NCI-H345 treated with DMSO at 0.1 percent for 48 hours (cell line): ENCODE measurements around the gene ZNF836.
"Not testable (repeated sequence)": the region's sequence is repeated elsewhere in the genome, so short reads cannot be mapped to it uniquely, and the experiment has no call there.

Source experiments
- DNase-seq: peaks from one replicate; lab custom pipeline; 2025; ENCODE audit not compliant: unreplicated experiment; lab: John Stamatoyannopoulos, UW

ZNF836 gene

DNA sequence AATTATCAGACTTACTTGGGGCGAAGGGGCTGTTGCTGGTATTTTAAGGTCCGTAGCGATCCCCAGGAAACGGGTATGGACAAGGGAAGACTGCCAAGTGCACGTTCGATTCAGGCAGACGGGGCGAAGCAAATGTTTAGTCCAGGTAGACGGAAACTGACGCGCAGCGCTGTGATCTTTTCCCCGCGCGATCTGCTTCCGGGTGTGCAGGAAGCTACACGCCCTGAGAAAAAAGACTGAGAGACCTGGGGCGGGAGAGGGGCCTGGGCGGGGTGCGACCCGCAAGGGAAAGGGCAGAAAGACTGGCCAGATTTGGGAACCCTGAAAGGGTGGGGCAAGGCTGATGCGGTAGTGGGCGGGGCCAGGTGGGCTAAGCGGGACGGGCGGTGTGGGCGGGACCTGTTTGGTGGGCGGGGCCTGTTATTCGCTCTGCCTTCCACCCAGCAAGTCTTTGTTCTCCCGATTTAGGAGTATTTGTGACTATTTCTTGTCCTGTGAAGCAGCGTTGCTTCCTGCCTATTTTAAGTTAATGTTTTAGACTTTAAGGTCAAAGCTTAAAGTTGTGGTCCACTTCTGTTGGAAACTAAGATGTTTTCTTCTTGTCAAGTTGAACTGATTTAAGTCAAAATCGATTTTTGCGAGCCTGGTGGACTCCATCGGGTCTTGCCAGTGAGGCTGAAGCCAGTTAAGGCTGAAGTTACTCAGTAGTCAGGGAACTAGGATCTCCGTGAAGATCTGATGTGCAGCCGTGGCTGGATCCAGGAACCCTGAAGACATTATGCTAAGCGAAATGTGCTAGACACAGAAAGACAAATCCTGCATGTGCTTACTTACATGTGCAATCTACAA lies at the start of gene ZNF836:
Gene ZNF836 (minus strand): TSS at position 301 of the 849 bp plus-strand sequence. CDS start 3,549 bp downstream, outside the sequence.
- DNase-seq, result peak; percentile 45

GRCh38 chr19:52221031-52221430 lies 49.6 kb upstream of the ZNF836 start:
- DNase-seq, result no peak

GRCh38 chr19:52219611-52220010 lies 48.2 kb upstream of the ZNF836 start:
- DNase-seq, result no peak

GRCh38 chr19:52217576-52217975 lies 46.2 kb upstream of the ZNF836 start:
- no peak for DNase-seq

DNA sequence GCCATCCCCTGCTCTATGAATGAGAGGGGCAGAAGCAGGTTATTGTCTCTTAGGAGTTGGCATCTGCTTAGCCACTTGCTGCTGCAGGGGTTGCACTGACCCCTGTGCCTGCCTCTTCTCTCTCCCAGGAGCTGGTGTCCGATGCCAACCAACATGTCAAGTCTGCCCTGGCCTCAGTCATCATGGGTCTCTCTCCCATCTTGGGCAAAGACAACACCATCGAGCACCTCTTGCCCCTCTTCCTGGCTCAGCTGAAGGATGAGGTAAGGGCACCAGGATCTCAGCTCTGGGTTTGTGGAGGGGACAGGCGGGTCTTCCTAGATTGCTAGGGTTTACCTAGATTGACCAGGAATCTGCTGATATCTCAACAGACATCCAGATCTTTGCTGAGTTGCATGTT lies 45.0 kb upstream of the ZNF836 start:
- DNase-seq, result no peak

DNA sequence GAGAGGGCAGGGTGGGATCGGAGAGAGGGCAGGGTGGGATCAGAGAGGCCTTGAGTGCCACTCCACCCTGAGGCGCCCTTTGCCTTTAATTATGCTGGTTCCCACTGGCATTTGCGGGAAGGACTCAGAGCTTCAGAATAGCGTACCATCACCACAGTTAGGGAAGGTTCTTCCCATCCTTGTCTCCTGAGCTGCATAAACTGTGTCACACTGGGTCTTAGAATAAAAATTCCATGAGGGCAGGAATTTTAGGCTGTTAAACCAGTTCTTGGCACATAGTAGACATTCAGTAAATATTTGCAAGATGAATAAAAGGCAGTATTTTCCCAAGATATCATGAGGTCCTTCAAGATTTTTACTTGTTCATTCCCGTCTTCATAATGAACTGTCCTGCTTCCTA lies 42.8 kb upstream of the ZNF836 start:
- DNase-seq, result no peak

- DNase-seq, result no peak
These were observed 41.3 kb upstream of the ZNF836 start for GRCh38 chr19:52212572-52213255.

- DNase-seq, result no peak
These were observed 40.6 kb upstream of the ZNF836 start for GRCh38 chr19:52211926-52212571.

DNA sequence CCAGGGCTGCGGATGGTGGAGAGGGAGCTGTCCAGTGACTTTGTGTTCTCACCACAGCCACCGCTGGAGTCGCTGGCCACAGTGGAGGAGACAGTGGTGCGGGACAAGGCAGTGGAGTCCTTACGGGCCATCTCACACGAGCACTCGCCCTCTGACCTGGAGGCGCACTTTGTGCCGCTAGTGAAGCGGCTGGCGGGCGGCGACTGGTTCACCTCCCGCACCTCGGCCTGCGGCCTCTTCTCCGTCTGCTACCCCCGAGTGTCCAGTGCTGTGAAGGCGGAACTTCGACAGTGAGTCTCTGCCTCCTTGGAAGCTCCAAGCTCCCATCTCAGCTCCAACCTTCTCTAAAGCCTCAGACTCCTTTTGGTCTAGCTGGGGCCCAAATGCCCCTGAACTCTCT lies 39.8 kb upstream of the ZNF836 start:
- DNase-seq, result no peak

- DNase-seq, result no peak
These were observed 35.1 kb upstream of the ZNF836 start for GRCh38 chr19:52206481-52206880.

- DNase-seq, result not testable (repeated sequence)
These were observed 29.5 kb upstream of the ZNF836 start for GRCh38 chr19:52200755-52201391.

- DNase-seq, result no peak
These were observed 28.6 kb upstream of the ZNF836 start for GRCh38 chr19:52200044-52200443.

- DNase-seq, result no peak
These were observed 27.3 kb upstream of the ZNF836 start for GRCh38 chr19:52198678-52199077.

DNA sequence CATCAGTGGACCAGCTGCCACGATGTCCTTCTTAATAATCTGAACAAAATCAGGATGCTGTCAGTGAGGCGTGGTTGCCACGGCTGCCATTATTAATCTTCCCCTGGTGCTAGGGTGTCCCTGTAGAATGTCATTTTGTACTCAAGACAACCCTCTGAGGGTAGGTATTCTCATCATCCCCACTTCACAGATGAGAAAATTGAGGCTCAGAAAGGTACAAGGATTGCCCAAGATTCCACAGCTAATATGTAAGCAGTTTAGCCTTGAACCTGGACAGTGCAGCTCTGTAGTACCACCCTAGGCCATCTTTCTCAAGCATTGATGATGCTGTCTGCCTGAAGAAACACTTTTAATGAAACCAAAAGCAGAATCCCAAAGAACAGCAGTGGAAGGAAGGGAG lies 26.5 kb upstream of the ZNF836 start:
- DNase-seq, result no peak

- DNase-seq, result no peak
These were observed 25.0 kb upstream of the ZNF836 start for GRCh38 chr19:52196256-52196967.

GRCh38 chr19:52191951-52192350 lies 20.5 kb upstream of the ZNF836 start:
- DNase-seq, result no peak

DNA sequence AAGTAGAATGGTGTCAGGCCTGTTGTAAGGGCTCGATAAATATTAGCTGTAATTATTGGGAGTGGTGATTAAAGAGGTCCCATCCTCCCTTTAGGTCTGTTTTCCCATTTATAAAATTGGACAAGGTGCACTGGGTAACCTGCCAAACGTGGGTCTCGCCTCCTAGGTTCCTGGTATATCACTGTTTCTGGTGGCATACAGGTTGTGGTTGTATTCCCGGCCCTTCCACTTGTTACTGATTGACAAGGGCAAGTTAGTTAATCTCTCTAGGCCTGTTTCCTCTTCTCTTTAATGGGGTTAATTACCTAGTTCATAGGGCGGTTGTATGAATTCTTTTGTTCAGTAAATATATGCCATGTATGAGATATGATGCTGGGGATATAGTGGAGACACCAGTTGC lies 20.0 kb upstream of the ZNF836 start:
- DNase-seq, result no peak

DNA sequence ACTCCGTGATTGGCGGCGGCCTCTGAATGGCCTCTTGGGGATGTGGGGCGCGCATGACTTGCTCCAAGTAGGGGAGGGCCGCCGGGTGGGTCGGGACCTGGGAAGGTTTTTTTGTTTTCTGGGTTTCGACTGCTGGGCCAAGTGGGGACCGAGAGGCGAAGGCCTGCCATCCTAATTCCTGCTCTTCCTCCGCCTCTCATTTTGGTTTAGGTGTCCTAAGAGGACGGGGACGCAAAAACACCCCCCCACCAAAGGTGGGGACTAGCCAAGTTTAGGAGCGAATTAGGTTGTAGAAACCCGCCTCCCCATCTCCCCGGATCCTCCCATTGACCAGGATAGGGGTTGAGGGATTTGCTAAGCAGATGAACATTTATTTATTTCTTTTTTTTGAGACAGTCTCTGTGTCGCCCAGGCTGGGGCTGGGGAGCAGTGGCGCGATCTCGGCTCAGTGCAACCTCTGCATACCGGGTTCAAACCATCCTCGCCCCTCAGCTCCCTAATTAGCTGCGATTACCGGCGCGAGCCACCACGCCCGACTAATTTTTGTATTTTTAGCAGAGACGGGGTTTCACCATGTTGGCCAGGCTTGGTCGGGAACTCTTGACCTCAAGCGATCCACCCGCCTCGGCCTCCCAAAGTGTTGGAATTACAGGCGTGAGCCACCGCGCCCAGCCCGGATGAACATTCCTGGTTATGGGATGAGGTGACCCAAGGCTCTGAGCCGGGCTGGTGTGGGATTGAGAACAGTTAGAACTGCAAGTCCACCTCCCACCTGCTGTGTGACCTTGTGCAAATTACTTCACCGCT lies 19.3 kb upstream of the ZNF836 start:
- no peak for DNase-seq

DNA sequence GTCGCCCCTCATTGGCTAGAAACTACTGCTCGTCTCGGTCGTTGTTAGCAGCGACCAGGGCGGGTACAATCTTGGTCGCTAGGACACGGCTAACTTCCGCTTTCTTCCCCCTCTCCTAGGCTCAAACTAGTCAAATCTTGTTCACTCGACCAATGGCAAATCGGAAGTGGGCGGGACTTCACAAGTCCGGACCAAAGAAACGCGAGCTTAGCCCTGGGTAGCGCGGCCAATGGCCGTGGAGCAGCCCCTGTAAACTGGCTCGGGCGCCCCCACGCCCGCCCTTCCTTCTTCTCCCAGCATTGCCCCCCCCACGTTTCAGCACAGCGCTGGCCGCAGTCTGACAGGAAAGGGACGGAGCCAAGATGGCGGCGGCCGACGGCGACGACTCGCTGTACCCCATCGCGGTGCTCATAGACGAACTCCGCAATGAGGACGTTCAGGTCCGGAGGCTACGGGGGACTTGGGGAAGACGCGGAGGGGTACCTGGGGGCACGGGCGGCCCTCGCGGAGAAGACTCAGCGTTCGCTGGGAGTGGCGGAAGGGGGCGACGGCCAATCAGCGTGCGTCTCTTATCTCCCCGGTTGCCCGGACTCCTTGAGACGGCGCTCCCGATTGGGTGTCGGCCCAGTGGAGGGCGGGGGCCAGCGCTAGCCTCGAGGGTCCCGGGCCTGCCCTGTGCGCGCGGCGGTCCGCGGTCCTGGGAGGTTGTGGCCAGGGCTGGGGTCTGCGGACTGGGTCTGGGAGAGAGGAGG lies 18.5 kb upstream of the ZNF836 start, which contains the start of gene PPP2R1A:
Gene PPP2R1A (plus strand): TSS at position 318 of the 752 bp plus-strand sequence. CDS start 45 bp downstream, at position 363.
- DNase-seq, result peak; percentile 98
